Erythroblast (primary cell): ENCODE results near the gene DAB1.

Experiments
- GATA1 ChIP-seq: IDR thresholded peaks from 2 replicates; pipeline ENCODE4 v1.6.1; 2011; ENCODE audit warnings: low read depth, mild to moderate bottlenecking, control low read depth, low read length, moderate library complexity
- POLR2A ChIP-seq: IDR thresholded peaks from 2 replicates; pipeline ENCODE4 v1.6.1; 2011; ENCODE audit warnings: mild to moderate bottlenecking, low read length

DNA sequence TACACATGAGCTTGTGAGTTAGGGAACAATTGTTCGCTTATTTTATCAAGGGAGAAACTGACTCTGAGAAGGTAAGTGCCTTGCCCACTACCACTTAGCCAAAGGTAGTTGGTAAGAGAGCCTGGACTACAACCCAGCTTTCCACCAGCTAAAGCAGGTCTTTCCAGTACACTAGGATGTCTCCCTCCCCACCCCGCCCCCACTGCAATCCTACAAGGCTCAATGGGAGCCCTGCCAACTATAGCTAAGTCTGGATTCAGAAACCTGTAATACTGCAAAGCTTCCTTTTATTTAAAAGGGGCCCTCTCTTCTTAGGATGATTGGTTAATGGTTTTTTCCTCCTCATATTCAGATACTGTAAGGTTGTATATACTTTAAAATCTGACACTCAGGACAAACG is 356.0 kb downstream of the DAB1 start:
- TF ChIP-seq POLR2A (no peak), GATA1 (no peak)
